ENCODE data around the gene ZHX3. TPM values are rescaled to one million over a fixed set of nuclear protein-coding genes. Genes with fewer than 3 reads are reported as not detected.

The ZHX3 gene
- total RNA-seq, 1 experiment from 2014 or later, result 21.5 TPM

DNA sequence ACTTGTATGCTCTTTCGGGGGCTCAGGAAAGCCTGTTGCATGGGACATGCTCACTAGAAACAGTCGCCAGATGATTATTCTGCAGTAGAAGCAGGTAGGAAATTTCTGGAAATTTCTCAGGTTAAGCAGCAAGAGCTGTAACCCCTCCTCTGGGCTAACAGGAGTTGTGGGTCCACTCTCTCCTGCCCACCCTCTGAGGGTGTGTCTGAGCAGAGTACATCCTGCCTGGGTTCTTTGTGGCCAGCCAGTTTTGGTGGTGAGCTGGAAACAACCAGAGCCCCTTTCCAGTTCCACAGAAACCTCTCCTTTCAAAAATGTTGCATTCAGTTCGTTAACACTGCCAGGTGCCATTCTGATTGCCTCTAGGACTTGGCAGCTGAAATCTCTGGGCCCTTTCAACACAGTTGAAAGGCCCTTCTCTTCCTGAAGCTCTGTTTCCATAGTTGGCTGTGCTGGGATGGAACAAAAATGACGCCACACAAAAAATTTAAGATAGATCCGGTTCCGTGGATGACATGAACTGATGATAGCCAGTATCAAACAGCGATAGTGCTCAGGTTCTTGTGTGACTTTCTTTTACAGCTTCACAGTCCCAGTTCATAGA, 141.7 kb downstream of the ZHX3 start:
- Histone ChIP-seq H4K20me1 (ENCODE audit: insufficient read depth) (no peaks in the 10 kb centered on the region), H2AFZ (no peak overlapping the region), H3K4me3 (no peak overlapping the region), H3K9me2 (ENCODE audit: insufficient read depth) (no peaks in the 10 kb centered on the region), H3K27ac (no peak overlapping the region), H3K9me3 (ENCODE audit: insufficient read depth, low read depth) (no peaks in the 10 kb centered on the region), H3K27me3 (ENCODE audit: insufficient read depth, low read depth) (no peaks in the 10 kb centered on the region), H3K36me3 (ENCODE audit: low read depth) (0 out of 2 replicates have a peak, but pooled peaks cover 6% of the 10 kb centered on the region), H3K4me2 (no peak overlapping the region), H3F3A (ENCODE audit: insufficient read depth, low read depth) (no peaks in the 10 kb centered on the region), H3K4me1 (replicated peaks; ENCODE audit: insufficient read depth) (peaks cover 11% of the 10 kb centered on the region), H3K79me2 (ENCODE audit: low read depth) (no peaks in the 10 kb centered on the region)
- intact Hi-C loops (cut with micrococcal nuclease; ENCODE audit: unreplicated experiment), result loop anchor here (10.0 kb wide), 1 partner anchor 229 kb away; no protein-coding TSS in a partner anchor
- DNase-seq, result no peak
- POLR2A ChIA-PET (ENCODE audit: unreplicated experiment), result no interaction called here
- TF ChIP-seq EZH2 (IDR thresholded peaks at IDR 0.05; ENCODE audit: low read depth), result no peak
- TF ChIP-seq, protein P1, sequence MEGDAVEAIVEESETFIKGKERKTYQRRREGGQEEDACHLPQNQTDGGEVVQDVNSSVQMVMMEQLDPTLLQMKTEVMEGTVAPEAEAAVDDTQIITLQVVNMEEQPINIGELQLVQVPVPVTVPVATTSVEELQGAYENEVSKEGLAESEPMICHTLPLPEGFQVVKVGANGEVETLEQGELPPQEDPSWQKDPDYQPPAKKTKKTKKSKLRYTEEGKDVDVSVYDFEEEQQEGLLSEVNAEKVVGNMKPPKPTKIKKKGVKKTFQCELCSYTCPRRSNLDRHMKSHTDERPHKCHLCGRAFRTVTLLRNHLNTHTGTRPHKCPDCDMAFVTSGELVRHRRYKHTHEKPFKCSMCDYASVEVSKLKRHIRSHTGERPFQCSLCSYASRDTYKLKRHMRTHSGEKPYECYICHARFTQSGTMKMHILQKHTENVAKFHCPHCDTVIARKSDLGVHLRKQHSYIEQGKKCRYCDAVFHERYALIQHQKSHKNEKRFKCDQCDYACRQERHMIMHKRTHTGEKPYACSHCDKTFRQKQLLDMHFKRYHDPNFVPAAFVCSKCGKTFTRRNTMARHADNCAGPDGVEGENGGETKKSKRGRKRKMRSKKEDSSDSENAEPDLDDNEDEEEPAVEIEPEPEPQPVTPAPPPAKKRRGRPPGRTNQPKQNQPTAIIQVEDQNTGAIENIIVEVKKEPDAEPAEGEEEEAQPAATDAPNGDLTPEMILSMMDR (conservative IDR thresholded peaks at IDR 0.05), result no peak
- CTCF ChIA-PET, result interaction anchor here (0.6 to 1.1 kb wide), 2 partner anchors 59 to 164 kb away, joined by 3 to 5 read pairs; no protein-coding TSS in a partner anchor
- BruUV-seq (replicated peaks), result no TSS peak

DNA sequence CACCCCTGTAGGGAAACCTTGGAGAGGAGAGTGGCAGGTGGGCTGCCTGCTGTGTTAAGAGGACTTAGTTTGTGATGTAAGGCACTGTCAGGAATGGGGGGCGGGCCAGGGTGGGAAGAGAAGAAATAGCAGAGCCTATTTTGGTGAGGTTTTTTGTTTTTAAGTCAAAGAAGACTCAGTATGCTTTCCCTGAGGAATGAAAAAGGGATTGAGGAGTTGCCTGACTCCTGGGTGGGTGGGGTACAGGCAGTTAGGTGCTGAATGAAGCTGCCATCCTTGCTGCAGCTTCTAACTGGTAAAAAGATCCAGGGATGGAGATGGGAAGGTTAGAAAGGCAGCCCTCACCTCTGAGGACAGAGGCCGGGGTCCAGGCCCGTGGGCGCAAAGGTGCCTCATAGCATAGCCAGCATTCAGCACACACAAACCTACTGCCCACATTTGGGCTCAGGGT, 142.3 kb downstream of the ZHX3 start:
- Histone ChIP-seq H3K79me2 (ENCODE audit: low read depth) (no peaks in the 10 kb centered on the region), H3K4me3 (no peak overlapping the region)
- BruUV-seq (replicated peaks), result no TSS peak

DNA sequence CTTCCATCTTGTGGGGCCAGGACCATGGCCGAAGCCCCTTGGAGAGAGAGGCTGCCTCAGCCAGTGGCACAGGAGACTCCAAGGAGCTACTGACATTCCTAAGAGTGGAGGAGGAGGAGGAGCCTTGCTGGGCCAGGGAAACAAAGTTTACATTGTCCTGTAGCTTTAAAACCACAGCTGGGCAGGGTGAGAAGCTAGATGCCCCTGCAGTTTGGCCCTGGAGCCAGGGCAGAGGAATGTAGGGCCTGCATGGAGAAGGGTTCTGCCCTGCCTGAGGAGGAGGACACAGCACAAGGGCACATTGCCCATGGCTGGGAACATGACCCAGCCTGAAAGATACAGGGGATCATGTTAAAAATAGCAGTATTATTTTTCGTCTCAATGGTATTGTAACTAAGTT, 142.7 kb downstream of the ZHX3 start:
- BruUV-seq (replicated peaks), result no TSS peak
- Histone ChIP-seq H3K4me1 (replicated peaks; ENCODE audit: insufficient read depth) (peaks cover 11% of the 10 kb centered on the region), H3F3A (ENCODE audit: insufficient read depth, low read depth) (no peaks in the 10 kb centered on the region), H3K27ac (no peak overlapping the region), H3K36me3 (ENCODE audit: low read depth) (0 out of 2 replicates have a peak, but pooled peaks cover 6% of the 10 kb centered on the region), H3K79me2 (ENCODE audit: low read depth) (no peaks in the 10 kb centered on the region), H3K4me3 (no peak overlapping the region), H4K20me1 (ENCODE audit: insufficient read depth) (no peaks in the 10 kb centered on the region), H3K9me3 (ENCODE audit: insufficient read depth, low read depth) (no peaks in the 10 kb centered on the region), H3K27me3 (ENCODE audit: insufficient read depth, low read depth) (no peaks in the 10 kb centered on the region), H2AFZ (no peak overlapping the region), H3K9me2 (ENCODE audit: insufficient read depth) (no peaks in the 10 kb centered on the region), H3K4me2 (no peak overlapping the region)
- TF ChIP-seq, protein P1 (conservative IDR thresholded peaks at IDR 0.05), result no peak
- no peak for TF ChIP-seq EZH2 (IDR thresholded peaks at IDR 0.05; ENCODE audit: low read depth)
- intact Hi-C loops (cut with micrococcal nuclease; ENCODE audit: unreplicated experiment), result loop anchor here (10.0 kb wide), 1 partner anchor 230 kb away; no protein-coding TSS in a partner anchor
- POLR2A ChIA-PET (ENCODE audit: unreplicated experiment), result no interaction called here
- CTCF ChIA-PET, result no interaction called here
- no peak for DNase-seq

More for the DNA sequence above, 142.3 kb downstream of the ZHX3 start:
- Histone ChIP-seq H3K4me1 (replicated peaks; ENCODE audit: insufficient read depth) (peaks cover 11% of the 10 kb centered on the region), H3K4me2 (no peak overlapping the region), H3K9me2 (ENCODE audit: insufficient read depth) (no peaks in the 10 kb centered on the region), H4K20me1 (ENCODE audit: insufficient read depth) (no peaks in the 10 kb centered on the region), H3K27me3 (ENCODE audit: insufficient read depth, low read depth) (no peaks in the 10 kb centered on the region), H3F3A (ENCODE audit: insufficient read depth, low read depth) (no peaks in the 10 kb centered on the region), H3K9me3 (ENCODE audit: insufficient read depth, low read depth) (no peaks in the 10 kb centered on the region), H3K36me3 (ENCODE audit: low read depth) (0 out of 2 replicates have a peak, but pooled peaks cover 6% of the 10 kb centered on the region), H3K27ac (no peak overlapping the region), H2AFZ (no peak overlapping the region)
- intact Hi-C loops (cut with micrococcal nuclease; ENCODE audit: unreplicated experiment), result loop anchor here (10.0 kb wide), 1 partner anchor 230 kb away; no protein-coding TSS in a partner anchor
- TF ChIP-seq, protein P1 (conservative IDR thresholded peaks at IDR 0.05), result no peak
- no peak for TF ChIP-seq EZH2 (IDR thresholded peaks at IDR 0.05; ENCODE audit: low read depth)
- CTCF ChIA-PET, result interaction anchor here (1.1 kb wide), 1 partner anchor 164 kb away, joined by 5 read pairs; no protein-coding TSS in a partner anchor
- DNase-seq, result no peak
- POLR2A ChIA-PET (ENCODE audit: unreplicated experiment), result no interaction called here

Measured in PC-9 (cell line).